HepG2 (cell line): Measurements from ENCODE around the gene SRRM3. TPM values are rescaled to one million over a fixed set of nuclear protein-coding genes. Genes with fewer than 3 reads are reported as not detected.
"Not testable (repeated sequence)": the region's sequence is repeated elsewhere in the genome, so short reads cannot be mapped to it uniquely, and the experiment has no call there.

ENCODE experiments used
- ATAC-seq: fragments of 200-7000 bp; cut with Tn5 transposase; 3 replicates; pipeline ENCODE4 v1.9.1; 2020; ENCODE audit warnings: mild to moderate bottlenecking, moderate library complexity
- BruUV-seq: library from RNA; stranded (reverse); fragments of 400-500 nt; replicated peaks from 2 replicates; lab custom pipeline; 2021; lab: Mats Ljungman, UMichigan
- CTCF ChIA-PET: fragments of 300-600 bp; formaldehyde crosslinking; extraction: SDS; loops from one replicate; lab custom pipeline; 2021; ENCODE audit warnings: low total read pairs, inconsistent platforms, low intra/inter-chr PET ratio; lab: Yijun Ruan, JAX
- POLR2A ChIA-PET: fragments of 350-600 bp; sonication (Branson Sonifier 250); formaldehyde crosslinking; loops from one replicate; lab custom pipeline; 2020; ENCODE audit warnings: antibody characterized with exemption, inconsistent platforms; lab: Yijun Ruan, JAX
- DNase-seq: peaks from one replicate; pipeline ENCODE4 v3.0.0-alpha.2; 2015; ENCODE audit warnings: low spot score
- FAIRE-seq: peaks from 3 replicates; lab custom pipeline; 2011; peaks lifted over from hg19 to GRCh38; lab: Jason Lieb, UNC
- H2AFZ ChIP-seq: one replicate; pipeline ENCODE4 v1.6.1; 2011; ENCODE audit warnings: low read length, inconsistent platforms
- H3K27ac ChIP-seq: fragments of 300-600 bp; 3 replicates; pipeline ENCODE4 v1.8.0; 2011; ENCODE audit warnings: mixed run types, mild to moderate bottlenecking, mixed read lengths, low read length, inconsistent platforms; ENCODE audit not compliant: insufficient read depth; ENCODE audit errors: extremely low read length
- H3K27me3 ChIP-seq, 2 experiments: fragments of 200-600 bp in 1 of 2; 2 replicates in 1 of 2; 3 replicates in 1 of 2; pipeline versions ENCODE4 v1.6.0 to v1.8.0; 2011; ENCODE audit warnings: low read length in 2 of 2, mild to moderate bottlenecking in 2 of 2, moderate library complexity in 2 of 2, inconsistent platforms in 1 of 2; ENCODE audit not compliant: insufficient read depth in 2 of 2, control insufficient read depth in 1 of 2
- H3K36me3 ChIP-seq, 2 experiments: fragments of 200-600 bp in 1 of 2; replicated peaks in 1 of 2; 2 replicates in 1 of 2; 3 replicates in 1 of 2; pipeline versions ENCODE4 v1.5.1 to v1.8.0; 2011; ENCODE audit warnings: low read length in 2 of 2, inconsistent platforms in 1 of 2; ENCODE audit not compliant: insufficient read depth in 2 of 2, control insufficient read depth in 1 of 2
- H3K4me1 ChIP-seq: 2 replicates; pipeline ENCODE4 v1.5.1; 2012; ENCODE audit warnings: low read length, inconsistent platforms; ENCODE audit not compliant: insufficient read depth
- H3K4me2 ChIP-seq: 2 replicates; pipeline ENCODE4 v1.6.0; 2011; ENCODE audit warnings: low read depth, low read length, inconsistent platforms
- H3K4me3 ChIP-seq, 3 experiments: fragments of 200-600 bp in 1 of 3; sonication (generic), shearing (Covaris generic) in 1 of 3; replicated peaks in 1 of 3; 2 replicates each; pipeline ENCODE4 v1.5.1; 2011 to 2016; ENCODE audit warnings: low read length in 3 of 3, inconsistent platforms in 2 of 3, low read depth in 2 of 3, mild to moderate bottlenecking in 2 of 3, control low read depth in 1 of 3, mixed read lengths in 1 of 3; ENCODE audit not compliant: insufficient read depth in 1 of 3
- H3K79me2 ChIP-seq: one replicate; pipeline ENCODE4 v1.6.1; 2011; ENCODE audit warnings: low read length, inconsistent platforms; ENCODE audit not compliant: insufficient read depth
- H3K9ac ChIP-seq: 2 replicates; pipeline ENCODE4 v1.6.0; 2011; ENCODE audit warnings: mild to moderate bottlenecking, low read depth, low read length, inconsistent platforms; ENCODE audit not compliant: insufficient read depth
- H3K9me3 ChIP-seq: 2 replicates; pipeline ENCODE4 v1.5.1; 2012; ENCODE audit warnings: mild to moderate bottlenecking, low read length
- H4K20me1 ChIP-seq: 2 replicates; pipeline ENCODE4 v1.6.0; 2011; ENCODE audit warnings: inconsistent platforms, mild to moderate bottlenecking, low read length, moderate library complexity; ENCODE audit not compliant: insufficient read depth
- ETV5 ChIP-seq: IDR thresholded peaks from 2 replicates; pipeline ENCODE4 v1.6.1; 2018; ENCODE audit warnings: missing biosample characterization, missing genetic modification reagents, inconsistent platforms, borderline replicate concordance
- FOXA3 ChIP-seq: IDR thresholded peaks from 2 replicates; pipeline ENCODE4 v1.6.1; 2016; ENCODE audit warnings: missing genetic modification reagents, missing compliant biosample characterization
- FOXO4 ChIP-seq: sonication (generic); formaldehyde crosslinking; conservative IDR thresholded peaks from 2 replicates; pipeline ENCODE4 v1.8.1; 2023; ENCODE audit warnings: missing genetic modification reagents
- PAXIP1 ChIP-seq: sonication (generic); formaldehyde crosslinking; conservative IDR thresholded peaks from 2 replicates; pipeline ENCODE4 v1.4.0; 2020; ENCODE audit warnings: mild to moderate bottlenecking, missing genetic modification reagents, moderate library complexity
- ZFP41 ChIP-seq: sonication (generic); formaldehyde crosslinking; IDR thresholded peaks from 2 replicates; pipeline ENCODE4 v1.4.0; 2020; ENCODE audit warnings: mild to moderate bottlenecking, missing genetic modification reagents, borderline replicate concordance
- ZNF18 ChIP-seq: sonication (generic); formaldehyde crosslinking; IDR thresholded peaks from 2 replicates; pipeline ENCODE4 v1.8.0; 2022; ENCODE audit warnings: mild to moderate bottlenecking, missing genetic modification reagents; ENCODE audit not compliant: insufficient replicate concordance
- ZNF773 ChIP-seq: sonication (generic); formaldehyde crosslinking; IDR thresholded peaks from 2 replicates; pipeline ENCODE4 v1.4.0; 2020; ENCODE audit warnings: missing genetic modification reagents, borderline replicate concordance
- ZNF781 ChIP-seq: sonication (generic); formaldehyde crosslinking; IDR thresholded peaks from 2 replicates; pipeline ENCODE4 v1.5.1; 2020; ENCODE audit warnings: borderline replicate concordance, mild to moderate bottlenecking, missing genetic modification reagents; ENCODE audit errors: not compliant biosample characterization
- WGBS: methylation state at CpG from one replicate; pipeline ENCODE4 v1.1.6; 2017; ENCODE audit warnings: low lambda C conversion rate; 5-methylcytosine and 5-hydroxymethylcytosine counted together
- in situ Hi-C: cut with HindIII; loops from 2 replicates; pipeline ENCODE4 v1.10.0; 2017; ENCODE audit warnings: low pct_unique_long_range_greater_than_20kb; ENCODE audit not compliant: extremely low pct_ligation_motif_present
- intact Hi-C: fragments of 100-400 bp; cut with micrococcal nuclease; formaldehyde crosslinking; loops from one replicate; pipeline ENCODE4 v1.10.0; 2022; ENCODE audit not compliant: unreplicated experiment
- polyA plus RNA-seq, 8 experiments: library from polyadenylated mRNA; depleted of rRNA in 3 of 8; stranded (reverse) in 7 of 8; unstranded in 1 of 8; fragments of >200 nt; fragmentation: Illumina TruSeq in 4 of 8; extraction: Trizol in 4 of 8; gene quantifications; 2 replicates each; pipeline versions ENCODE4 v1.2.1 to v1.2.3, GENCODE V29; 2011 to 2016; ENCODE audit warnings: low read depth in 4 of 8, missing spikeins in 1 of 8, mixed read lengths in 1 of 8; ENCODE audit not compliant: insufficient read depth in 1 of 8
- total RNA-seq, 5 experiments: library from RNA; depleted of rRNA; stranded (reverse); fragments of >200 nt; fragmentation: Illumina TruSeq; extraction: Trizol; gene quantifications; 2 replicates each; pipeline ENCODE4 v1.2.3, GENCODE V29; 2016; ENCODE audit warnings: low read depth in 1 of 5

The SRRM3 gene
- total and polyA plus RNA-seq, 2 of the 13 experiments (the other 11 are each of a cell fraction or from before 2014, with no cell fraction given) = 0.13 to 0.54 TPM

DNA sequence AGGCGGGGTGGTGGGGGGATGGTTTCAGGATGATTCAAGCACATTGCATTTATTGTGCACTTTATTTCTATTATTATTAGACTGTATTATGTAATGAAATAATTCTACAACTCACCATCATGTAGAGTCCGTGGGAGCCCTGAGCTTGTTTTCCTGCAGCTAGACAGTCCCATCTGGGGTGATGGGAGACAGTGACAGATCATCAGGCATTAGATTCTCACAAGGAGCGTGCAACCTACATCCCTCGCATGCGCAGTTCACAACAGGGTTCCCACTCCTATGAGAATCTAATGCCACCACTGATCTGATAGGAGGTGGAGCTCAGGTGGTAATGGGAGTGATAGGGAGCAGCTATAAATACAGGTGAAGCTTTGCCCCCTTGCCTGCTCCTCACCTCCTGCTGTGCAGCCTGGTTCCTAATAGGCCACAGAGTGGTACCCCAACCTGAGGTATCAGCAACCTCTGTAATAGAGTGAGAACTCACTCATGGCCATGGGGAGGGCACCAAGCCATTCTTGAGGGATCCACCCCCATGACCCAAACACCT is 40.9 kb downstream of the SRRM3 start:
- BruUV-seq, DNase-seq, H3K4me3 ChIP-seq, H2AFZ ChIP-seq, intact Hi-C loops, H3K36me3 ChIP-seq, H4K20me1 ChIP-seq, H3K9ac ChIP-seq, ATAC-seq, in situ Hi-C loops, H3K27me3 ChIP-seq, H3K79me2 ChIP-seq, H3K27ac ChIP-seq, CTCF ChIA-PET, H3K4me2 ChIP-seq, FAIRE-seq, H3K9me3 ChIP-seq, POLR2A ChIA-PET: not testable (repeated sequence)
- 77% methylated on average over 5 of the region's 5 CpGs for WGBS
- peaks cover 49% of the 10 kb centered on the region for H3K4me1 ChIP-seq

DNA sequence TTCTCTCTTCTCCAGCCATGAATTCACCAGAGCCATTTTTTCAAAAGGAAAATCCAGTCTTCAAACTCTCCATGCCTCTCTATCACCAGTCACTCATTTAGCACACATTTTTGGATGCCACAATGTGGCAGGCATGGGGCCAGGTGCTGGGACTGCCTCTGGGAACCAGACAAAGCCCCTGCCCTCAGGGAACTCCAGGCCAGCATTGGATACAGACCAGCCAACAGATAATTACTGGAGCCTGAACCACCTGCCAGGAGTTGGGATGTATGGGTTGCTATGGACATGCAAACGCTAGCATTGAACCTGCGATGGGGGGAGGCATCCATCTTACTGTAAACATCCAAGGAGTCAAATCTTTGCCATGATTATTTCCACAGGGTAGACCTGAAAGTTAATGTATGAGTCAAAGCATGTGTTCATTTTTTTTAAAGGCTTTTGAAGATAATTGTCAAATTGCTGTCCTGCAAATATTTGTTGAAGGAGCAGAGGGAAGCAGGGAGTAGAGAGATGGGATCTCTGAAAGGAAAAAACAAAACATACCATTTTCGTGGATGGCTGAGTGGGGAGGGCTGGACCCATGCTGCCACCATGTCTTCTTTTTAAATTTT is 43.2 kb downstream of the SRRM3 start:
- no peak for FAIRE-seq
- POLR2A ChIA-PET = no interaction called here
- WGBS = 5% methylated on average over 3 of the region's 3 CpGs
- Histone ChIP-seq H3K27me3 (no peaks in the 10 kb centered on the region), H3K27ac (no peak overlapping the region), H3K36me3 (no peaks in the 10 kb centered on the region), H3K4me3 (no peak overlapping the region), H3K4me2 (no peak overlapping the region), H3K9me3 (no peaks in the 10 kb centered on the region), H3K4me1 (peaks cover 57% of the 10 kb centered on the region), H4K20me1 (no peaks in the 10 kb centered on the region), H3K79me2 (no peaks in the 10 kb centered on the region), H3K9ac (no peak overlapping the region), H2AFZ (no peak overlapping the region)
- intact Hi-C loops (no loop called here), in situ Hi-C loops (no loop called here)
- CTCF ChIA-PET = no interaction called here
- no TSS peak for BruUV-seq
- DNase-seq = peak; percentile 54
- ATAC-seq = no peak
- TF ChIP-seq ZNF781 (CRISPR knock-in tag) = no peak
- TF ChIP-seq PAXIP1 (CRISPR knock-in tag) = 0 out of 2 replicates have a peak, but pooled peaks have one; percentile 18
- no peak for TF ChIP-seq FOXO4 (CRISPR knock-in tag)
- no peak for TF ChIP-seq ZFP41 (CRISPR knock-in tag)
- 0 out of 2 replicates have a peak, but pooled peaks have one; percentile 7 for TF ChIP-seq FOXA3 (CRISPR knock-in tag)
- no peak for TF ChIP-seq ZNF773 (CRISPR knock-in tag)
- TF ChIP-seq ZNF18 (CRISPR knock-in tag) = no peak
- TF ChIP-seq ETV5 = no peak
